ENCODE results near the gene MBOAT2. TPM values are rescaled to one million over a fixed set of nuclear protein-coding genes. Genes with fewer than 3 reads are reported as not detected.

Gene MBOAT2
- polyA plus RNA-seq, 4 donors: 1.4 to 15.8 (median 2.5) TPM

GRCh38 chr2:8835279-8835678 is 168.2 kb downstream of the MBOAT2 start:
- Histone ChIP-seq H3K4me3 (ENCODE audit: low read depth in 1 of 3, low read length in 3 of 3) (no peak overlapping the region), H3K36me3 (ENCODE audit: control insufficient read depth in 3 of 3, insufficient read depth in 2 of 3, low read depth in 1 of 3, low read length in 3 of 3) (peaks cover 0 to 5% (median 0%) of the 10 kb centered on the region in 3 donors), H3K27me3 (ENCODE audit: control insufficient read depth in 3 of 3, insufficient read depth in 3 of 3, low read length in 3 of 3) (no peaks in the 10 kb centered on the region), H3K27ac (ENCODE audit: low read depth in 1 of 3, low read length in 2 of 3) (no peak overlapping the region), H3K4me1 (ENCODE audit: control insufficient read depth in 3 of 3, insufficient read depth in 2 of 3, low read depth in 1 of 3, low read length in 2 of 3) (peaks cover 2 to 22% (median 5%) of the 10 kb centered on the region in 3 donors), H3K9me3 (ENCODE audit: control insufficient read depth in 2 of 2, insufficient read depth in 1 of 2, low read depth in 1 of 2, low read length in 1 of 2) (peaks cover 0 to 4% of the 10 kb centered on the region in 2 donors)
- no peak for DNase-seq
- no peak for FAIRE-seq

- Histone ChIP-seq H3K4me1 (ENCODE audit: control insufficient read depth in 3 of 3, insufficient read depth in 2 of 3, low read depth in 1 of 3, low read length in 2 of 3) (peaks cover 2 to 22% (median 5%) of the 10 kb centered on the region in 3 donors), H3K27me3 (ENCODE audit: control insufficient read depth in 3 of 3, insufficient read depth in 3 of 3, low read length in 3 of 3) (no peaks in the 10 kb centered on the region), H3K9me3 (ENCODE audit: control insufficient read depth in 2 of 2, insufficient read depth in 1 of 2, low read depth in 1 of 2, low read length in 1 of 2) (no peaks in the 10 kb centered on the region), H3K36me3 (ENCODE audit: control insufficient read depth in 3 of 3, insufficient read depth in 2 of 3, low read depth in 1 of 3, low read length in 3 of 3) (peaks cover 0 to 5% (median 0%) of the 10 kb centered on the region in 3 donors), H3K4me3 (ENCODE audit: low read depth in 1 of 3, low read length in 3 of 3) (no peak overlapping the region), H3K27ac (ENCODE audit: low read depth in 1 of 3, low read length in 2 of 3) (no peak overlapping the region)
- no peak for DNase-seq
- FAIRE-seq: no peak
- 87 to 95% (median 93%) methylated on average over 7 of the region's 7 CpGs for WGBS, 3 donors
Measured at GRCh38 chr2:8833853-8834252, 169.6 kb downstream of the MBOAT2 start.

GRCh38 chr2:8831516-8831915 is 172.0 kb downstream of the MBOAT2 start:
- no peaks in the 10 kb centered on the region for H3K9me3 ChIP-seq (ENCODE audit: control insufficient read depth in 2 of 2, insufficient read depth in 1 of 2, low read depth in 1 of 2, low read length in 1 of 2)
- WGBS, 3 donors: 92 to 97% (median 96%) methylated on average over 2 of the region's 2 CpGs
- peaks cover 0 to 10% (median 3%) of the 10 kb centered on the region in 3 donors for H3K36me3 ChIP-seq (ENCODE audit: control insufficient read depth in 3 of 3, insufficient read depth in 2 of 3, low read depth in 1 of 3, low read length in 3 of 3)
- H3K4me1 ChIP-seq (ENCODE audit: control insufficient read depth in 3 of 3, insufficient read depth in 2 of 3, low read depth in 1 of 3, low read length in 2 of 3): peaks cover 2 to 16% (median 2%) of the 10 kb centered on the region in 3 donors
- FAIRE-seq (no peak), DNase-seq (no peak)
- H3K4me3 ChIP-seq (ENCODE audit: low read depth in 1 of 3, low read length in 3 of 3): no peak overlapping the region
- H3K27me3 ChIP-seq (ENCODE audit: control insufficient read depth in 3 of 3, insufficient read depth in 3 of 3, low read length in 3 of 3): no peaks in the 10 kb centered on the region
- no peak overlapping the region for H3K27ac ChIP-seq (ENCODE audit: low read depth in 1 of 3, low read length in 2 of 3)

- Histone ChIP-seq H3K4me1 (ENCODE audit: control insufficient read depth in 3 of 3, insufficient read depth in 2 of 3, low read depth in 1 of 3, low read length in 2 of 3) (no peaks in the 10 kb centered on the region), H3K9me3 (ENCODE audit: control insufficient read depth in 2 of 2, insufficient read depth in 1 of 2, low read depth in 1 of 2, low read length in 1 of 2) (no peaks in the 10 kb centered on the region), H3K27ac (ENCODE audit: low read depth in 1 of 3, low read length in 2 of 3) (no peak overlapping the region), H3K36me3 (ENCODE audit: control insufficient read depth in 3 of 3, insufficient read depth in 2 of 3, low read depth in 1 of 3, low read length in 3 of 3) (peaks cover 0 to 21% (median 5%) of the 10 kb centered on the region in 3 donors), H3K27me3 (ENCODE audit: control insufficient read depth in 3 of 3, insufficient read depth in 3 of 3, low read length in 3 of 3) (no peaks in the 10 kb centered on the region), H3K4me3 (ENCODE audit: low read depth in 1 of 3, low read length in 3 of 3) (no peak overlapping the region)
- no peak for FAIRE-seq
- no peak for DNase-seq
- WGBS, 3 donors: 87 to 96% (median 89%) methylated on average over 2 of the region's 2 CpGs
Measured at GRCh38 chr2:8827729-8828128, 175.8 kb downstream of the MBOAT2 start.

GRCh38 chr2:8822218-8822617 is 181.3 kb downstream of the MBOAT2 start:
- no peak overlapping the region for H3K27ac ChIP-seq (ENCODE audit: low read depth in 1 of 3, low read length in 2 of 3)
- FAIRE-seq: no peak

GRCh38 chr2:8821276-8822217 is 181.9 kb downstream of the MBOAT2 start:
- Histone ChIP-seq H3K27ac (ENCODE audit: low read depth in 1 of 3, low read length in 2 of 3) (no peak overlapping the region), H3K36me3 (ENCODE audit: control insufficient read depth in 3 of 3, insufficient read depth in 2 of 3, low read depth in 1 of 3, low read length in 3 of 3) (peaks cover 2 to 26% (median 4%) of the 10 kb centered on the region in 3 donors), H3K4me1 (ENCODE audit: control insufficient read depth in 3 of 3, insufficient read depth in 2 of 3, low read depth in 1 of 3, low read length in 2 of 3) (no peaks in the 10 kb centered on the region), H3K9me3 (ENCODE audit: control insufficient read depth in 2 of 2, insufficient read depth in 1 of 2, low read depth in 1 of 2, low read length in 1 of 2) (no peaks in the 10 kb centered on the region), H3K27me3 (ENCODE audit: control insufficient read depth in 3 of 3, insufficient read depth in 3 of 3, low read length in 3 of 3) (no peaks in the 10 kb centered on the region), H3K4me3 (ENCODE audit: low read depth in 1 of 3, low read length in 3 of 3) (no peak overlapping the region)
- FAIRE-seq (no peak), DNase-seq (no peak)
- WGBS, 3 donors: 73 to 77% (median 74%) methylated on average over 8 of the region's 8 CpGs

More at GRCh38 chr2:8822218-8822617, 181.3 kb downstream of the MBOAT2 start:
- Histone ChIP-seq H3K27me3 (ENCODE audit: control insufficient read depth in 3 of 3, insufficient read depth in 3 of 3, low read length in 3 of 3) (no peaks in the 10 kb centered on the region), H3K36me3 (ENCODE audit: control insufficient read depth in 3 of 3, insufficient read depth in 2 of 3, low read depth in 1 of 3, low read length in 3 of 3) (peaks cover 2 to 28% (median 4%) of the 10 kb centered on the region in 3 donors), H3K4me3 (ENCODE audit: low read depth in 1 of 3, low read length in 3 of 3) (no peak overlapping the region), H3K9me3 (ENCODE audit: control insufficient read depth in 2 of 2, insufficient read depth in 1 of 2, low read depth in 1 of 2, low read length in 1 of 2) (no peaks in the 10 kb centered on the region), H3K4me1 (ENCODE audit: control insufficient read depth in 3 of 3, insufficient read depth in 2 of 3, low read depth in 1 of 3, low read length in 2 of 3) (no peaks in the 10 kb centered on the region)
- 75 to 79% (median 75%) methylated on average over 4 of the region's 4 CpGs for WGBS, 3 donors
- no peak for DNase-seq

GRCh38 chr2:8819948-8820347 is 183.5 kb downstream of the MBOAT2 start:
- 95 to 98% (median 97%) methylated on average over 8 of the region's 8 CpGs for WGBS, 3 donors
- FAIRE-seq (no peak), DNase-seq (no peak)
- no peak overlapping the region for H3K27ac ChIP-seq (ENCODE audit: low read depth in 1 of 3, low read length in 2 of 3)
- H3K9me3 ChIP-seq (ENCODE audit: control insufficient read depth in 2 of 2, insufficient read depth in 1 of 2, low read depth in 1 of 2, low read length in 1 of 2): no peaks in the 10 kb centered on the region
- H3K4me3 ChIP-seq (ENCODE audit: low read depth in 1 of 3, low read length in 3 of 3): no peak overlapping the region
- peaks cover 2 to 23% (median 6%) of the 10 kb centered on the region in 3 donors for H3K36me3 ChIP-seq (ENCODE audit: control insufficient read depth in 3 of 3, insufficient read depth in 2 of 3, low read depth in 1 of 3, low read length in 3 of 3)
- no peaks in the 10 kb centered on the region for H3K4me1 ChIP-seq (ENCODE audit: control insufficient read depth in 3 of 3, insufficient read depth in 2 of 3, low read depth in 1 of 3, low read length in 2 of 3)
- H3K27me3 ChIP-seq (ENCODE audit: control insufficient read depth in 3 of 3, insufficient read depth in 3 of 3, low read length in 3 of 3): no peaks in the 10 kb centered on the region

- no peaks in the 10 kb centered on the region for H3K4me1 ChIP-seq (ENCODE audit: control insufficient read depth in 3 of 3, insufficient read depth in 2 of 3, low read depth in 1 of 3, low read length in 2 of 3)
- FAIRE-seq (no peak), DNase-seq (no peak)
- H3K27me3 ChIP-seq (ENCODE audit: control insufficient read depth in 3 of 3, insufficient read depth in 3 of 3, low read length in 3 of 3): no peaks in the 10 kb centered on the region
- H3K27ac ChIP-seq (ENCODE audit: low read depth in 1 of 3, low read length in 2 of 3): no peak overlapping the region
- no peak overlapping the region for H3K4me3 ChIP-seq (ENCODE audit: low read depth in 1 of 3, low read length in 3 of 3)
- WGBS, 3 donors: 87 to 91% (median 90%) methylated on average over 5 of the region's 5 CpGs
- peaks cover 3 to 18% (median 6%) of the 10 kb centered on the region in 3 donors for H3K36me3 ChIP-seq (ENCODE audit: control insufficient read depth in 3 of 3, insufficient read depth in 2 of 3, low read depth in 1 of 3, low read length in 3 of 3)
- no peaks in the 10 kb centered on the region for H3K9me3 ChIP-seq (ENCODE audit: control insufficient read depth in 2 of 2, insufficient read depth in 1 of 2, low read depth in 1 of 2, low read length in 1 of 2)
Measured at GRCh38 chr2:8819194-8819593, 184.3 kb downstream of the MBOAT2 start.

Data from small intestine (tissue), 7 donors.